SK-N-MC (cell line): ENCODE results near the gene LOXL4.

ENCODE experiments used
- EZH2 ChIP-seq: fragments of 200-600 bp; sonication (generic); IDR thresholded peaks from one replicate; pipeline ENCODE4 v1.6.1; 2017; ENCODE audit warnings: antibody characterized with exemption
- FOXP2 ChIP-seq: optimal IDR thresholded peaks from 2 replicates; pipeline ENCODE3; 2011; ENCODE audit warnings: mild to moderate bottlenecking, moderate library complexity; ENCODE audit not compliant: insufficient read depth; ENCODE audit errors: extremely low read length, control extremely low read depth
- POLR2AphosphoS5 ChIP-seq: IDR thresholded peaks from 2 replicates; pipeline ENCODE4 v1.6.1; 2012; ENCODE audit warnings: mild to moderate bottlenecking, low read depth, low read length, borderline replicate concordance

DNA sequence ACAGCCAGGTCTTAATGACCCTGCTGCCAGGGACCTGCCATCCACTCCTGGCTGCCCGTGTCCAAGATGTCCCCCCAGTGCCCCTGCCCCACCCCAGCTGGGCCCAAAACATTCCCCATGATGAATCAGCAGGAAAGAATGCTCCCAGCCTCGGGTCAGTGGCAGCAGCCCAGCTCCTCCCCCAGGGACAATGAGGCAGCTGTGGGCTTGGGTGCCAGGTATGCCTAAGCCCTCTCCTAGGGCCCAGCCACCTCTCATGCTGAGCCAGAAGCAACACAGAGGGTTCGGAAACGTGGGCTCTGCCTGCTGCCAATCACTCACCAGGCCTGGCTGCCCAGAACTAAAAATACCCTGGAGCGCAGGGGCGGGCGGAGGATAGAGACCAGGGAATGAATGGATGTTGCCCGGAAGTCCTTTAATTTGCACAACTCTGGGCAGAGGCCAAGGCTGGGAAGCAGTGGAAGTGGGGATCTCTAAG is 1.5 kb upstream of the LOXL4 start:
- TF ChIP-seq POLR2AphosphoS5 (no peak), EZH2 (no peak), FOXP2 (no peak)
